ENCODE results near the gene SLC22A23. TPM values are rescaled to one million over a fixed set of nuclear protein-coding genes. Genes with fewer than 3 reads are reported as not detected.

Gene SLC22A23
- total RNA-seq, 2 experiments from 2014 or later = 13.4 to 13.6 TPM

- H3K27ac Mint-ChIP-seq = peak overlapping the region; percentile 85
- no peaks in the 10 kb centered on the region for H3K36me3 Mint-ChIP-seq (ENCODE audit: low read depth)
- Histone ChIP-seq H3K4me1 (ENCODE audit: insufficient read depth, low read length) (peaks cover 25% of the 10 kb centered on the region), H3K27ac (ENCODE audit: low read depth in 1 of 2, low read length in 2 of 2) (peak overlapping the region in 1 of 2 donors; percentile 67), H3K9me3 (ENCODE audit: control insufficient read depth in 1 of 2, insufficient read depth in 1 of 2, low read length in 2 of 2) (no peaks in the 10 kb centered on the region), H3K4me3 (ENCODE audit: low read length) (no peak overlapping the region), H3K27me3 (ENCODE audit: control insufficient read depth in 1 of 2, insufficient read depth in 2 of 2, low read length in 2 of 2) (no peaks in the 10 kb centered on the region), H3K36me3 (ENCODE audit: insufficient read depth, low read length) (no peaks in the 10 kb centered on the region)
- peak in 1 of 14 experiments; percentile 13 for DNase-seq
- H3K27me3 Mint-ChIP-seq = no peaks in the 10 kb centered on the region
- peaks cover 27% of the 10 kb centered on the region for H3K4me1 Mint-ChIP-seq (ENCODE audit: low read depth)
- peak; percentile 23 for ATAC-seq (ENCODE audit: poor library complexity)
- intact Hi-C loops (cut with DNase I, micrococcal nuclease) = no loop called here
- no peak for TF ChIP-seq CTCF (IDR thresholded peaks at IDR 0.05)
- ChIA-PET CTCF (no interaction called here), POLR2A (interaction anchor here (1.4 kb wide), 1 partner anchor 112 kb away, joined by 3 read pairs; no protein-coding TSS in a partner anchor)
- H3K4me3 Mint-ChIP-seq = peak overlapping the region; percentile 3
- no peaks in the 10 kb centered on the region for H3K9me3 Mint-ChIP-seq
Measured at GRCh38 chr6:3371222-3371949, 85.5 kb downstream of the SLC22A23 start.

GRCh38 chr6:3370361-3371221 is 86.3 kb downstream of the SLC22A23 start:
- Mint-ChIP-seq H3K27ac (peak overlapping the region; percentile 85), H3K4me1 (ENCODE audit: low read depth) (peaks cover 25% of the 10 kb centered on the region), H3K4me3 (peak overlapping the region; percentile 3), H3K9me3 (no peaks in the 10 kb centered on the region), H3K27me3 (no peaks in the 10 kb centered on the region), H3K36me3 (ENCODE audit: low read depth) (no peaks in the 10 kb centered on the region)
- TF ChIP-seq CTCF (IDR thresholded peaks at IDR 0.05) = no peak
- ChIA-PET POLR2A (interaction anchor here (1.4 kb wide), 1 partner anchor 111 kb away, joined by 3 read pairs; no protein-coding TSS in a partner anchor), CTCF (no interaction called here)
- Histone ChIP-seq H3K27me3 (ENCODE audit: control insufficient read depth in 1 of 2, insufficient read depth in 2 of 2, low read length in 2 of 2) (no peaks in the 10 kb centered on the region), H3K9me3 (ENCODE audit: control insufficient read depth in 1 of 2, insufficient read depth in 1 of 2, low read length in 2 of 2) (no peaks in the 10 kb centered on the region), H3K4me3 (ENCODE audit: low read length) (no peak overlapping the region), H3K4me1 (ENCODE audit: insufficient read depth, low read length) (peaks cover 25% of the 10 kb centered on the region), H3K36me3 (ENCODE audit: insufficient read depth, low read length) (no peaks in the 10 kb centered on the region), H3K27ac (ENCODE audit: low read depth in 1 of 2, low read length in 2 of 2) (peak overlapping the region in 1 of 2 donors; percentile 67)
- ATAC-seq (ENCODE audit: poor library complexity) (peak; percentile 76), DNase-seq (peak in 8 of 14 experiments; percentile 4 to 76 (median 28))
- intact Hi-C loops (cut with DNase I, micrococcal nuclease) = loop anchor here in 1 of 2 experiments (1.0 kb wide), 1 partner anchor 15 kb away; no protein-coding TSS in a partner anchor

GRCh38 chr6:3369985-3370360 is 86.9 kb downstream of the SLC22A23 start:
- Mint-ChIP-seq H3K4me1 (ENCODE audit: low read depth) (peaks cover 25% of the 10 kb centered on the region), H3K36me3 (ENCODE audit: low read depth) (no peaks in the 10 kb centered on the region), H3K27ac (peak overlapping the region; percentile 85), H3K9me3 (no peaks in the 10 kb centered on the region), H3K4me3 (no peak overlapping the region), H3K27me3 (no peaks in the 10 kb centered on the region)
- Histone ChIP-seq H3K4me1 (ENCODE audit: insufficient read depth, low read length) (peaks cover 25% of the 10 kb centered on the region), H3K36me3 (ENCODE audit: insufficient read depth, low read length) (no peaks in the 10 kb centered on the region), H3K9me3 (ENCODE audit: control insufficient read depth in 1 of 2, insufficient read depth in 1 of 2, low read length in 2 of 2) (no peaks in the 10 kb centered on the region), H3K27me3 (ENCODE audit: control insufficient read depth in 1 of 2, insufficient read depth in 2 of 2, low read length in 2 of 2) (no peaks in the 10 kb centered on the region), H3K4me3 (ENCODE audit: low read length) (no peak overlapping the region), H3K27ac (ENCODE audit: low read depth in 1 of 2, low read length in 2 of 2) (peak overlapping the region in 1 of 2 donors; percentile 67)
- ATAC-seq (ENCODE audit: poor library complexity) = no peak
- ChIA-PET CTCF (no interaction called here), POLR2A (interaction anchor here (1.4 kb wide), 1 partner anchor 110 kb away, joined by 3 read pairs; no protein-coding TSS in a partner anchor)
- intact Hi-C loops (cut with DNase I, micrococcal nuclease) = loop anchor here in 1 of 2 experiments (1.0 kb wide), 1 partner anchor 15 kb away; no protein-coding TSS in a partner anchor
- TF ChIP-seq CTCF (IDR thresholded peaks at IDR 0.05) = no peak
- DNase-seq = no peak
